AG10803 (cell line): ENCODE measurements around the gene REXO1.
"Not testable (repeated sequence)": the region's sequence is repeated elsewhere in the genome, so short reads cannot be mapped to it uniquely, and the experiment has no call there.

Experiments
- DNase-seq: peaks from one replicate; pipeline ENCODE4 v3.0.0; 2010; ENCODE audit warnings: low read depth
- H3K4me3 ChIP-seq: 2 replicates; pipeline ENCODE4 v1.5.1; 2011; ENCODE audit warnings: mild to moderate bottlenecking, low read length, control low read depth
- TF ChIP-seq, protein P1 (sequence below): conservative IDR thresholded peaks from 2 replicates; pipeline ENCODE4 v1.5.1; 2011; ENCODE audit warnings: mild to moderate bottlenecking, low read length, control low read depth, inconsistent platforms

The REXO1 gene

GRCh38 chr19:1806184-1807029 is 41.9 kb downstream of the REXO1 start:
- H3K4me3 ChIP-seq, result no peak overlapping the region
- TF ChIP-seq, protein P1, sequence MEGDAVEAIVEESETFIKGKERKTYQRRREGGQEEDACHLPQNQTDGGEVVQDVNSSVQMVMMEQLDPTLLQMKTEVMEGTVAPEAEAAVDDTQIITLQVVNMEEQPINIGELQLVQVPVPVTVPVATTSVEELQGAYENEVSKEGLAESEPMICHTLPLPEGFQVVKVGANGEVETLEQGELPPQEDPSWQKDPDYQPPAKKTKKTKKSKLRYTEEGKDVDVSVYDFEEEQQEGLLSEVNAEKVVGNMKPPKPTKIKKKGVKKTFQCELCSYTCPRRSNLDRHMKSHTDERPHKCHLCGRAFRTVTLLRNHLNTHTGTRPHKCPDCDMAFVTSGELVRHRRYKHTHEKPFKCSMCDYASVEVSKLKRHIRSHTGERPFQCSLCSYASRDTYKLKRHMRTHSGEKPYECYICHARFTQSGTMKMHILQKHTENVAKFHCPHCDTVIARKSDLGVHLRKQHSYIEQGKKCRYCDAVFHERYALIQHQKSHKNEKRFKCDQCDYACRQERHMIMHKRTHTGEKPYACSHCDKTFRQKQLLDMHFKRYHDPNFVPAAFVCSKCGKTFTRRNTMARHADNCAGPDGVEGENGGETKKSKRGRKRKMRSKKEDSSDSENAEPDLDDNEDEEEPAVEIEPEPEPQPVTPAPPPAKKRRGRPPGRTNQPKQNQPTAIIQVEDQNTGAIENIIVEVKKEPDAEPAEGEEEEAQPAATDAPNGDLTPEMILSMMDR, result no peak
- no peak for DNase-seq

DNA sequence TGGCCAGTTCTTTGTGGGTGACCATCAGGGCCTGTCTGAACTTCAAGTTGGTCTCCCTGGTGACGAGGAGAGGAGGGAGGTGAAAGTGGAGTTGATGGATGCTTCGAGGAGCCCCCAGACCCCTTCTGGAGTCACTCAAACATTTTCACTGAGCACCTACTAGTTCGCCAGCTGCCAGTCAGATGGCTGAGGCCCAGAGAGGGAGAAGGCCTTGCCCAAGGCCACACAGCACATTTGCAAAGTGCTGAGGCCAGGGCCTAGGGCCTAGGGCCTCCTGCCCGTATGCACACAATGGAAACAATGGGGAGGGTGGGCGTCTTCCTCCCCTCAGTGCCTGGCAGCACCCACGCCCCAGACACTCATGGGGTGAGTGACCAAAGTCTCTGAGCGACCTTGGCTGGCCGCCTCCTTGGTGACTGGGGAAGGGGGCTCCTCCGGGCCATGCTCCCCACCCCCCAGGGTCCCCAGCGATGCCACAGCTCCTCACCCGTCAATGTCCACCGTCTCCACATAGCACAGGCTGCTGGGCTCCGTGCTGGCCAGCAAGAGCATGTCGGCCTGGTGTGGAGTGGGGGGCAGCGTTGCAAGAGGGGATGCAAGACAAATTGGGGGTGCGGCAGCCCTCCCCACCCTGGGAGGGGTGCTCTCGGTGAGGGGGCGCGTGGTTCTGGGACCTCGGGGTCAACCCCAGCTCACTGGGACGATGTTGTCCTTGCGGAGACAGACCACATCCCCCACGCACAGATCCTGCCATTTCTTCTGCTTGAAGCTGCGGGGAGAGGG is 42.7 kb downstream of the REXO1 start:
- no peak for DNase-seq
- TF ChIP-seq, protein P1, result no peak
- no peak overlapping the region for H3K4me3 ChIP-seq

GRCh38 chr19:1804858-1805257 is 43.4 kb downstream of the REXO1 start:
- TF ChIP-seq, protein P1, result no peak
- no peak overlapping the region for H3K4me3 ChIP-seq

GRCh38 chr19:1799695-1800342 is 48.5 kb downstream of the REXO1 start:
- TF ChIP-seq, protein P1, result no peak
- no peak for DNase-seq
- H3K4me3 ChIP-seq, result no peak overlapping the region

More at GRCh38 chr19:1804858-1805257, 43.4 kb downstream of the REXO1 start:
- no peak for DNase-seq

DNA sequence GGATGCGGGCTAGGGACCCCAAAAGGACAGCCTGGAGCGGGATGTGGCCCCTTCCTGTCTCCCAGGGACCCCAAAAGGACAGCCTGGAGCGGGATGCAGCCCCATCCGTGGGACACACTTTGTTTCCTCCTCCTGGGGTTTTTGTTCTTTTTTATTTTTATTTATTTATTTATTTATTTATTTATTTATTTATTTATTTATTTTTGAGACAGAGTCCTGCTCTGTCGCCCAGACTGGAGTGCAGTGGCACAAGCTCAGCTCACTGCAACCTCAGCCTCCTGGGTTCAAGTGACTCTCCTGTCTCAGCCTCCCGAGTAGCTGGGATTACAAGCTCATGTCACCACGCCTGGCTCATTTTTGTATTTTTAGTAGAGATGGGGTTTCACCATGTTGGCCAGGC is 51.0 kb downstream of the REXO1 start:
- H3K4me3 ChIP-seq, DNase-seq: not testable (repeated sequence)

DNA sequence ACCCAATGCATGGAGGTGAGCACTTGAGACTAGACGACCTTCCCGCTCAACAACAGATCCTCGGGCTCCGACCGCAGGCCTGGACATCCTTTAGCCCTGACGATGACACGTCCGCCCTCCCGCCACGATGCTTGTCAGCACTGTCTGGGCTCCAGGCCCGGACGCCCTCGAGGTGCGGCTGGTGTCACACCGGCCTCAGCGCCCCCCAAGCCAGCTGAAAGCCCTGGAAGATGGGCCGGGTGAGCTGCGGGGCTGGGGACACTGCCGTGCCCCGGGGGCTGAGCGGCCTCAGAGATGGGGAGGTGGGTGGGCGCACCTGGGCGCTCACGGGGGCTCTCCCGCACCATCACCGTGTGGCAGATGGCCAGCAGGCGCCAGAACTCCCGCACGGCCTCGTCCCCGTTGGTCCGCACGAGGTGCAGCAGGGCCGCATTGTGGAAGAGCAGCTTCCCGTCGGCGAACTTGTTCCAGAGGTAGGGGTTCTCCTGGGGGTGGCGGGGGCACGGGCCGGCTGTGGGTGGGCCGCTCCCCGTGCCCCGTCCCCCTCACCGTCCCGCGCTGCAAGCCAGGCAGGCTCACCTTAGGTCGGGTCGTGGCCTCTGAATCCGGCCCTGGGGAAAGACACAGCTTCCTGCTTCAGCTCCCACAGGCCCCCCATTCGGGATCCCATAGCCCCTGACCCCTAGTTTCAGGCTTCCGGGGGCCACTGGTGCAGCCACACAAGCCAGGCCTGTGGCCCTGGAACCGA is 51.7 kb downstream of the REXO1 start:
- H3K4me3 ChIP-seq, result no peak overlapping the region
- TF ChIP-seq, protein P1, result no peak
- no peak for DNase-seq
